WTC11 (cell line): ENCODE results near the gene FAM53C. TPM values are rescaled to one million over a fixed set of nuclear protein-coding genes. Genes with fewer than 3 reads are reported as not detected.

ENCODE experiments used
- ATAC-seq: fragments of 200-7000 bp; cut with Tn5 transposase; 2 replicates; pipeline ENCODE4 v1.10.0; 2021; ENCODE audit warnings: mild to moderate bottlenecking, moderate library complexity
- CTCF ChIA-PET: fragments of 300-600 bp; sonication (Branson Sonifier 250); formaldehyde crosslinking; loops from one replicate; lab custom pipeline; 2021; ENCODE audit warnings: antibody characterized with exemption; lab: Charles Lee
- POLR2A ChIA-PET: fragments of 350-600 bp; sonication (Branson Sonifier 250); formaldehyde crosslinking; loops from one replicate; lab custom pipeline; 2021; ENCODE audit warnings: antibody characterized with exemption; lab: Charles Lee
- DNase-seq: peaks from one replicate; pipeline ENCODE4 v3.0.0; 2021; ENCODE audit warnings: low spot score
- H3K27ac Mint-ChIP-seq: 2 replicates; pipeline ENCODE4 v1.8.0; 2021; ENCODE audit warnings: mixed read lengths
- H3K27me3 Mint-ChIP-seq: 2 replicates; pipeline ENCODE4 v1.8.0; 2021; ENCODE audit warnings: low read depth, mild to moderate bottlenecking, moderate library complexity, mixed read lengths
- H3K36me3 Mint-ChIP-seq: 2 replicates; pipeline ENCODE4 v1.8.0; 2021; ENCODE audit warnings: mixed read lengths
- H3K4me1 Mint-ChIP-seq: 2 replicates; pipeline ENCODE4 v1.8.0; 2022; ENCODE audit warnings: mixed read lengths
- H3K4me3 Mint-ChIP-seq: 2 replicates; pipeline ENCODE4 v1.8.0; 2021; ENCODE audit warnings: mild to moderate bottlenecking, moderate library complexity, mixed read lengths
- H3K9me3 Mint-ChIP-seq: 2 replicates; pipeline ENCODE4 v1.8.0; 2021; ENCODE audit warnings: mixed read lengths
- ARID4B ChIP-seq: sonication (generic); formaldehyde crosslinking; IDR thresholded peaks from 2 replicates; pipeline ENCODE4 v1.8.0; 2023; ENCODE audit warnings: missing genetic modification reagents, mild to moderate bottlenecking, borderline replicate concordance
- ATF1 ChIP-seq: sonication (generic); formaldehyde crosslinking; IDR thresholded peaks from 2 replicates; pipeline ENCODE4 v1.8.1; 2023; ENCODE audit warnings: mild to moderate bottlenecking, moderate library complexity, missing genetic modification reagents
- ATF2 ChIP-seq: sonication (generic); formaldehyde crosslinking; IDR thresholded peaks from 2 replicates; pipeline ENCODE4 v1.8.1; 2022; ENCODE audit warnings: low read depth, missing genetic modification reagents, borderline replicate concordance
- CREB1 ChIP-seq: sonication (generic); formaldehyde crosslinking; IDR thresholded peaks from 2 replicates; pipeline ENCODE4 v1.8.0; 2023; ENCODE audit warnings: mild to moderate bottlenecking, missing genetic modification reagents
- CREM ChIP-seq: sonication (generic); formaldehyde crosslinking; IDR thresholded peaks from 2 replicates; pipeline ENCODE4 v1.8.1; 2022; ENCODE audit warnings: mild to moderate bottlenecking, missing genetic modification reagents, moderate library complexity
- E2F1 ChIP-seq: sonication (generic); formaldehyde crosslinking; IDR thresholded peaks from 2 replicates; pipeline ENCODE4 v1.8.0; 2022; ENCODE audit warnings: mild to moderate bottlenecking, missing genetic modification reagents
- ELF4 ChIP-seq: sonication (generic); formaldehyde crosslinking; IDR thresholded peaks from 2 replicates; pipeline ENCODE4 v1.8.1; 2022; ENCODE audit warnings: low read depth, mild to moderate bottlenecking, moderate library complexity, missing genetic modification reagents
- FOXJ3 ChIP-seq: sonication (generic); formaldehyde crosslinking; IDR thresholded peaks from 2 replicates; pipeline ENCODE4 v1.9.0; 2021; ENCODE audit warnings: missing genetic modification reagents, mild to moderate bottlenecking, borderline replicate concordance
- HMGA2 ChIP-seq: fragments of 250-450 bp; sonication (Bioruptor Pico); IDR thresholded peaks from 2 replicates; pipeline ENCODE4 v1.4.0; 2021; ENCODE audit warnings: mild to moderate bottlenecking, moderate library complexity
- JAZF1 ChIP-seq: fragments of 250-450 bp; sonication (Bioruptor Pico); IDR thresholded peaks from 2 replicates; pipeline ENCODE4 v1.9.0; 2021; ENCODE audit warnings: moderate library complexity, mild to moderate bottlenecking, inconsistent platforms
- NR3C1 ChIP-seq: sonication (generic); formaldehyde crosslinking; conservative IDR thresholded peaks from 2 replicates; pipeline ENCODE4 v1.8.1; 2023; ENCODE audit warnings: low read depth, mild to moderate bottlenecking, missing genetic modification reagents
- OVOL2 ChIP-seq: fragments of 250-450 bp; sonication (Bioruptor Pico); IDR thresholded peaks from 2 replicates; pipeline ENCODE4 v1.9.0; 2021; ENCODE audit warnings: mild to moderate bottlenecking, borderline replicate concordance
- total RNA-seq: library from RNA; stranded (reverse); gene quantifications from 3 replicates; pipeline ENCODE4 v1.2.3, GENCODE V29; 2021
- TF ChIP-seq, protein P1 (sequence below): fragments of 250-450 bp; sonication (Bioruptor Pico); IDR thresholded peaks from 2 replicates; pipeline ENCODE4 v1.9.0; 2021; ENCODE audit warnings: moderate library complexity, mild to moderate bottlenecking, inconsistent platforms, borderline replicate concordance
- TF ChIP-seq, protein P2 (sequence below): sonication (generic); formaldehyde crosslinking; conservative IDR thresholded peaks from 2 replicates; pipeline ENCODE4 v1.8.1; 2022; ENCODE audit warnings: mild to moderate bottlenecking, missing genetic modification reagents
- TF ChIP-seq, protein P3 (sequence below): fragments of 200-600 bp; IDR thresholded peaks from 2 replicates; pipeline ENCODE4 v1.8.0; 2022; ENCODE audit warnings: antibody characterized with exemption
- TF ChIP-seq, protein P4 (sequence below): fragments of 250-450 bp; sonication (Bioruptor Pico); IDR thresholded peaks from 2 replicates; pipeline ENCODE4 v1.9.0; 2021; ENCODE audit warnings: mild to moderate bottlenecking
- TF ChIP-seq, protein P5 (sequence below): fragments of 250-450 bp; sonication (Bioruptor Pico); IDR thresholded peaks from 2 replicates; pipeline ENCODE4 v2.1.2; 2022; ENCODE audit warnings: mild to moderate bottlenecking, moderate library complexity

The FAM53C gene
- total RNA-seq, 1 experiment from 2014 or later: 51.3 TPM

DNA sequence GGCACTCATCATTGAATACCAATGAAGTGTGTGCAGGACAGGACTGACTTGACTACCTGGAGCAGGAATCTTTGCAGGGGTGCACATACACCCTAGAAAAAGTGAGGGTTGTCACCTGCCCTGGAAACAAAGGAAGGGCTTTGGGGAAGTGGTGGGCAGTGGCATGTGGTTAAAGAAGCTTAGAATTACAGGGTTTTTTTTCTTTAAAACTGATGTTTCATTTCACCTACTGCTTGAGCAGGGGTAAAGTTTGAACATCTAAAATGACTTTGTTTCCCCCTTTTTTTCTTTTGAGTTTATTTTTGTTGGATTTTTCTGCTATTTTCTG is 12.5 kb downstream of the FAM53C start:
- Mint-ChIP-seq H3K36me3 (peaks cover 35% of the 10 kb centered on the region), H3K9me3 (peaks cover 10% of the 10 kb centered on the region), H3K4me1 (peaks cover 20% of the 10 kb centered on the region), H3K27me3 (no peaks in the 10 kb centered on the region), H3K4me3 (no peak overlapping the region), H3K27ac (peak overlapping the region; percentile 50)
- TF ChIP-seq NR3C1 (CRISPR knock-in tag) (no peak), OVOL2 (CRISPR knock-in tag) (no peak), ELF4 (no peak), FOXJ3 (no peak), ATF1 (CRISPR knock-in tag) (no peak), CREM (CRISPR knock-in tag) (no peak)
- TF ChIP-seq, protein P1, sequence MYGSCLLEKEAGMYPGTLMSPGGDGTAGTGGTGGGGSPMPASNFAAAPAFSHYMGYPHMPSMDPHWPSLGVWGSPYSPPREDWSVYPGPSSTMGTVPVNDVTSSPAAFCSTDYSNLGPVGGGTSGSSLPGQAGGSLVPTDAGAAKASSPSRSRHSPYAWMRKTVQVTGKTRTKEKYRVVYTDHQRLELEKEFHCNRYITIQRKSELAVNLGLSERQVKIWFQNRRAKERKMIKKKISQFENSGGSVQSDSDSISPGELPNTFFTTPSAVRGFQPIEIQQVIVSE (CRISPR knock-in tag): no peak
- ChIA-PET POLR2A (interaction anchor here (1.6 to 4.9 kb wide), 3 partner anchors 12 to 114 kb away, joined by 4 to 61 read pairs (median 6); partner anchors contain the start of genes EGR1 and FAM53C), CTCF (interaction anchor here (0.9 to 5.1 kb wide), 2 partner anchors 19 to 135 kb away, joined by 3 to 63 read pairs; partner anchors contain the start of genes CDC23 and CDC25C)
- ATAC-seq (no peak), DNase-seq (no peak)

- no peaks in the 10 kb centered on the region for H3K27me3 Mint-ChIP-seq
- no peak overlapping the region for H3K27ac Mint-ChIP-seq
- peaks cover 23% of the 10 kb centered on the region for H3K4me1 Mint-ChIP-seq
- POLR2A ChIA-PET: interaction anchor here (2.2 to 4.9 kb wide), 2 partner anchors 13 to 114 kb away, joined by 6 to 61 read pairs; partner anchors contain the start of genes EGR1 and FAM53C
- peaks cover 30% of the 10 kb centered on the region for H3K36me3 Mint-ChIP-seq
- no peak overlapping the region for H3K4me3 Mint-ChIP-seq
- ATAC-seq: no peak
- peaks cover 10% of the 10 kb centered on the region for H3K9me3 Mint-ChIP-seq
- no peak for DNase-seq
- CTCF ChIA-PET: interaction anchor here (4.0 to 5.1 kb wide), 4 partner anchors 12 to 136 kb away, joined by 27 to 187 read pairs (median 82); partner anchors contain the start of genes CDC23, CDC25C, FAM53C and REEP2
- no peak for TF ChIP-seq ATF2 (CRISPR knock-in tag)
- no peak for TF ChIP-seq JAZF1 (CRISPR knock-in tag)
- TF ChIP-seq ARID4B (CRISPR knock-in tag): no peak
- TF ChIP-seq E2F1 (CRISPR knock-in tag): no peak
- TF ChIP-seq, protein P2, sequence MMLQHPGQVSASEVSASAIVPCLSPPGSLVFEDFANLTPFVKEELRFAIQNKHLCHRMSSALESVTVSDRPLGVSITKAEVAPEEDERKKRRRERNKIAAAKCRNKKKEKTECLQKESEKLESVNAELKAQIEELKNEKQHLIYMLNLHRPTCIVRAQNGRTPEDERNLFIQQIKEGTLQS (CRISPR knock-in tag): no peak
- no peak for TF ChIP-seq HMGA2 (CRISPR knock-in tag)
- TF ChIP-seq, all 79 proteins: peak for 0
Measured at GRCh38 chr5:138351056-138351455, 13.0 kb downstream of the FAM53C start.

DNA sequence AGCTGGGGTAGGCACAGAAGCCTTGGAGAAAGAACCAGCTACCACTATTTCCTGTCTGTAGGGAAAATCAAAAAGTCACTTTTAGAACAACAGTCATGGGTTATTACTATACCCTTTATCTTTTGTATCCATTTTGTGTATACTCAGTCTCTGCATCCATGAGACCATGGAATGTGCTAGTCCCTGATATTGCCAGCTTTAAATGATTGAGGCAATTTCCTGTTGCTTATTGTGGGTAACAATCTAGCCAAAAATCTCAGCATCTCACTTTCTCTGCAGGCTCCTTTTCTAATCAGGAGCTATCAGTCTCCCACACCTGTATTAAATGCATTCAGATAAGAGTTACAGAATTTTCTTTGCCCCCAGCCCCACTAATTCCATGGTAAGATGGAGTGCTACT is 13.5 kb downstream of the FAM53C start:
- ChIA-PET POLR2A (interaction anchor here (1.6 to 4.9 kb wide), 4 partner anchors 13 to 138 kb away, joined by 6 to 61 read pairs (median 19); partner anchors contain the start of genes CDC23, CDC25C, EGR1 and FAM53C), CTCF (interaction anchor here (0.7 to 5.1 kb wide), 28 partner anchors 10 to 321 kb away, joined by 3 to 187 read pairs (median 6); partner anchors contain the start of genes BRD8, CDC23, CDC25C and EGR1)
- Mint-ChIP-seq H3K27ac (no peak overlapping the region), H3K4me3 (no peak overlapping the region), H3K9me3 (peaks cover 10% of the 10 kb centered on the region), H3K27me3 (no peaks in the 10 kb centered on the region), H3K36me3 (peaks cover 26% of the 10 kb centered on the region), H3K4me1 (peaks cover 23% of the 10 kb centered on the region)
- ATAC-seq: no peak
- DNase-seq: no peak
- TF ChIP-seq, protein P3, sequence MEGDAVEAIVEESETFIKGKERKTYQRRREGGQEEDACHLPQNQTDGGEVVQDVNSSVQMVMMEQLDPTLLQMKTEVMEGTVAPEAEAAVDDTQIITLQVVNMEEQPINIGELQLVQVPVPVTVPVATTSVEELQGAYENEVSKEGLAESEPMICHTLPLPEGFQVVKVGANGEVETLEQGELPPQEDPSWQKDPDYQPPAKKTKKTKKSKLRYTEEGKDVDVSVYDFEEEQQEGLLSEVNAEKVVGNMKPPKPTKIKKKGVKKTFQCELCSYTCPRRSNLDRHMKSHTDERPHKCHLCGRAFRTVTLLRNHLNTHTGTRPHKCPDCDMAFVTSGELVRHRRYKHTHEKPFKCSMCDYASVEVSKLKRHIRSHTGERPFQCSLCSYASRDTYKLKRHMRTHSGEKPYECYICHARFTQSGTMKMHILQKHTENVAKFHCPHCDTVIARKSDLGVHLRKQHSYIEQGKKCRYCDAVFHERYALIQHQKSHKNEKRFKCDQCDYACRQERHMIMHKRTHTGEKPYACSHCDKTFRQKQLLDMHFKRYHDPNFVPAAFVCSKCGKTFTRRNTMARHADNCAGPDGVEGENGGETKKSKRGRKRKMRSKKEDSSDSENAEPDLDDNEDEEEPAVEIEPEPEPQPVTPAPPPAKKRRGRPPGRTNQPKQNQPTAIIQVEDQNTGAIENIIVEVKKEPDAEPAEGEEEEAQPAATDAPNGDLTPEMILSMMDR: no peak
- TF ChIP-seq, protein P4, sequence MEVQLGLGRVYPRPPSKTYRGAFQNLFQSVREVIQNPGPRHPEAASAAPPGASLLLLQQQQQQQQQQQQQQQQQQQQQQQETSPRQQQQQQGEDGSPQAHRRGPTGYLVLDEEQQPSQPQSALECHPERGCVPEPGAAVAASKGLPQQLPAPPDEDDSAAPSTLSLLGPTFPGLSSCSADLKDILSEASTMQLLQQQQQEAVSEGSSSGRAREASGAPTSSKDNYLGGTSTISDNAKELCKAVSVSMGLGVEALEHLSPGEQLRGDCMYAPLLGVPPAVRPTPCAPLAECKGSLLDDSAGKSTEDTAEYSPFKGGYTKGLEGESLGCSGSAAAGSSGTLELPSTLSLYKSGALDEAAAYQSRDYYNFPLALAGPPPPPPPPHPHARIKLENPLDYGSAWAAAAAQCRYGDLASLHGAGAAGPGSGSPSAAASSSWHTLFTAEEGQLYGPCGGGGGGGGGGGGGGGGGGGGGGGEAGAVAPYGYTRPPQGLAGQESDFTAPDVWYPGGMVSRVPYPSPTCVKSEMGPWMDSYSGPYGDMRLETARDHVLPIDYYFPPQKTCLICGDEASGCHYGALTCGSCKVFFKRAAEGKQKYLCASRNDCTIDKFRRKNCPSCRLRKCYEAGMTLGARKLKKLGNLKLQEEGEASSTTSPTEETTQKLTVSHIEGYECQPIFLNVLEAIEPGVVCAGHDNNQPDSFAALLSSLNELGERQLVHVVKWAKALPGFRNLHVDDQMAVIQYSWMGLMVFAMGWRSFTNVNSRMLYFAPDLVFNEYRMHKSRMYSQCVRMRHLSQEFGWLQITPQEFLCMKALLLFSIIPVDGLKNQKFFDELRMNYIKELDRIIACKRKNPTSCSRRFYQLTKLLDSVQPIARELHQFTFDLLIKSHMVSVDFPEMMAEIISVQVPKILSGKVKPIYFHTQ: no peak
- TF ChIP-seq CREB1 (CRISPR knock-in tag): no peak
- TF ChIP-seq, protein P5, sequence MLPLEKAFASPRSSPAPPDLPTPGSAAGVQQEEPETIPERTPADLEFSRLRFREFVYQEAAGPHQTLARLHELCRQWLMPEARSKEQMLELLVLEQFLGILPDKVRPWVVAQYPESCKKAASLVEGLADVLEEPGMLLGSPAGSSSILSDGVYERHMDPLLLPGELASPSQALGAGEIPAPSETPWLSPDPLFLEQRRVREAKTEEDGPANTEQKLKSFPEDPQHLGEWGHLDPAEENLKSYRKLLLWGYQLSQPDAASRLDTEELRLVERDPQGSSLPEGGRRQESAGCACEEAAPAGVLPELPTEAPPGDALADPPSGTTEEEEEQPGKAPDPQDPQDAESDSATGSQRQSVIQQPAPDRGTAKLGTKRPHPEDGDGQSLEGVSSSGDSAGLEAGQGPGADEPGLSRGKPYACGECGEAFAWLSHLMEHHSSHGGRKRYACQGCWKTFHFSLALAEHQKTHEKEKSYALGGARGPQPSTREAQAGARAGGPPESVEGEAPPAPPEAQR (CRISPR knock-in tag): no peak
